Breast epithelium (tissue), 4 donors: ENCODE results near the gene SGPP1. TPM values are rescaled to one million over a fixed set of nuclear protein-coding genes. Genes with fewer than 3 reads are reported as not detected.

Experiments
- DNase-seq, 2 donors: peaks; one replicate each; pipeline ENCODE4 v3.0.0-alpha.2; 2019; ENCODE audit warnings: low spot score in 2 of 2
- H3K27ac ChIP-seq, 2 donors: fragments of 200-600 bp; sonication (generic) in 1 of 2; one replicate each; pipeline ENCODE4 v1.5.1; 2016 to 2019; ENCODE audit warnings: mild to moderate bottlenecking in 1 of 2
- H3K27me3 ChIP-seq, 2 donors: fragments of 200-600 bp; sonication (generic) in 1 of 2; one replicate each; pipeline versions ENCODE4 v1.5.1 to v1.6.0; 2017 to 2019; ENCODE audit warnings: control low read depth in 1 of 2, mild to moderate bottlenecking in 1 of 2
- H3K36me3 ChIP-seq: fragments of 200-600 bp; one replicate; pipeline ENCODE4 v1.5.1; 2019
- H3K4me1 ChIP-seq, 2 donors: fragments of 200-600 bp; sonication (generic); one replicate each; pipeline ENCODE4 v1.5.1; 2016 to 2019; ENCODE audit warnings: control low read depth in 1 of 2
- H3K4me3 ChIP-seq, 3 donors: fragments of 200-600 bp; sonication (generic); 1 replicate in 2 of 3; 2 replicates in 1 of 3; pipeline ENCODE4 v1.5.1; 2016 to 2019; ENCODE audit warnings: mild to moderate bottlenecking in 3 of 3, moderate library complexity in 2 of 3
- H3K9me3 ChIP-seq, 2 donors: fragments of 200-600 bp; sonication (generic) in 1 of 2; one replicate each; pipeline ENCODE4 v1.5.1; 2016 to 2019; ENCODE audit warnings: control low read depth in 1 of 2
- POLR2A ChIP-seq: fragments of 450-650 bp; IDR thresholded peaks from one replicate; pipeline ENCODE4 v1.6.1; 2016; ENCODE audit warnings: antibody characterized with exemption, mild to moderate bottlenecking, moderate library complexity
- POLR2AphosphoS5 ChIP-seq, 3 donors: sonication (generic); formaldehyde crosslinking; IDR thresholded peaks; one replicate each; pipeline ENCODE4 v1.6.1; 2017; ENCODE audit warnings: antibody characterized with exemption in 3 of 3
- intact Hi-C: fragments of 100-400 bp; cut with DNase I; formaldehyde crosslinking; loops from one replicate; pipeline ENCODE4 v1.15.1; 2023; ENCODE audit warnings: low total_unique reads
- total RNA-seq, 3 donors: library from RNA; depleted of rRNA; stranded (reverse); fragments of >200 nt; gene quantifications; one replicate each; pipeline ENCODE4 v1.1.0, GENCODE V29; 2016
- TF ChIP-seq, protein P1 (sequence below), 3 donors: fragments of 450-650 bp; IDR thresholded peaks; one replicate each; pipeline ENCODE4 v1.5.1; 2016 to 2017; ENCODE audit warnings: antibody characterized with exemption in 3 of 3, mild to moderate bottlenecking in 3 of 3, moderate library complexity in 3 of 3

The SGPP1 gene, protein sequence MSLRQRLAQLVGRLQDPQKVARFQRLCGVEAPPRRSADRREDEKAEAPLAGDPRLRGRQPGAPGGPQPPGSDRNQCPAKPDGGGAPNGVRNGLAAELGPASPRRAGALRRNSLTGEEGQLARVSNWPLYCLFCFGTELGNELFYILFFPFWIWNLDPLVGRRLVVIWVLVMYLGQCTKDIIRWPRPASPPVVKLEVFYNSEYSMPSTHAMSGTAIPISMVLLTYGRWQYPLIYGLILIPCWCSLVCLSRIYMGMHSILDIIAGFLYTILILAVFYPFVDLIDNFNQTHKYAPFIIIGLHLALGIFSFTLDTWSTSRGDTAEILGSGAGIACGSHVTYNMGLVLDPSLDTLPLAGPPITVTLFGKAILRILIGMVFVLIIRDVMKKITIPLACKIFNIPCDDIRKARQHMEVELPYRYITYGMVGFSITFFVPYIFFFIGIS
- 10 to 100 TPM; 22.2 to 29.9 (median 22.3) TPM for total RNA-seq

DNA sequence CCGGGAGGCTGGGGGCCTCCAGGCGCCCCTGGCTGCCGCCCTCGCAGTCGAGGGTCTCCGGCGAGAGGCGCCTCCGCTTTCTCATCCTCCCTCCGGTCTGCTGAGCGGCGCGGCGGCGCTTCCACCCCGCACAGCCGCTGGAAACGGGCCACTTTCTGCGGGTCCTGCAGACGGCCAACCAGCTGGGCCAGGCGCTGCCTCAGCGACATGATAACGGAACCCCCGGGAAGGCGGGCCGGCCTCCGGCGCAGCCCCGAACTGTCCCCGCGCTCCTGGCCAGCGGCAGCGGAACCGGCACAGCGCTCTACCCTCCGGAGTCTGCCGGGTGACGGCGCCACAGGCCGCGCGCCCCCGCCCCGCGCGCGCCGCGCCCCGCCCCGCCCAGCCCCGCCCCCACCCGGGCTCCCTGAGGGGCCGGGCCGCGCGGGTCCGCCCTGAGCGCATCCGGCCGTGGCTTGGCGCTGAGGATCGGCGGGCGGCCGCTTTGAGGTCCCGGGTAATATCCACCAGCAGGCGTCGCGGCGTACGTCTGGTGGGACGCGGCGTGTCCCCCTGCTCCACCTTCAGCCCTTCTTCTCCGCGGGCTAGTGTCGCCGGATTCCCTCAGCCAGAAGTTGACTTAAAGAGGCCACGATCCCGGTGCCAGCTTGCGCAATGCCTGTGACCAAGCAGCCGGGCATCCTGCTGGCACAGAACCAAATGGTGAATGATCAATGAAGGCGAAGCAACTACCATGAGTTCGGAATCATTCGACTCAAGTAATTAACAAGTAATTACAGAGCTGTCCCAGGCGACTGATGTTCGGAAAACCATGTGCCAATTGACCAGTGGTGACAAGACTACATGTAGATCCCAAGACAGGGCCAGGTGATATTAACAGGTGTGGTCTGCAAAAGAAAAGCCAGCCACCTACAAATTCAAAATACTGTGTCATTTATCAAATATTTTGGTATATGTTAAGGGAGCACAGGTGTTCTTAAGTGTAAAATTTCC lies at the start of gene SGPP1:
SGPP1 (minus strand) TSS at position 330 of the 993 bp plus-strand sequence; CDS start at position 209, 121 bp downstream.
- no peaks in the 10 kb centered on the region for H3K4me1 ChIP-seq
- H3K9me3 ChIP-seq, result no peaks in the 10 kb centered on the region
- peak within 1 kb of the TSS; percentile 84 to 93 for H3K27ac ChIP-seq
- peak; percentile 62 to 75 for DNase-seq
- peak within 1 kb of the TSS; percentile 89 to 100 (median 89) for H3K4me3 ChIP-seq
- intact Hi-C loops, result no loop called here
- no peaks in the 10 kb centered on the region for H3K27me3 ChIP-seq
- TF ChIP-seq, protein P1, sequence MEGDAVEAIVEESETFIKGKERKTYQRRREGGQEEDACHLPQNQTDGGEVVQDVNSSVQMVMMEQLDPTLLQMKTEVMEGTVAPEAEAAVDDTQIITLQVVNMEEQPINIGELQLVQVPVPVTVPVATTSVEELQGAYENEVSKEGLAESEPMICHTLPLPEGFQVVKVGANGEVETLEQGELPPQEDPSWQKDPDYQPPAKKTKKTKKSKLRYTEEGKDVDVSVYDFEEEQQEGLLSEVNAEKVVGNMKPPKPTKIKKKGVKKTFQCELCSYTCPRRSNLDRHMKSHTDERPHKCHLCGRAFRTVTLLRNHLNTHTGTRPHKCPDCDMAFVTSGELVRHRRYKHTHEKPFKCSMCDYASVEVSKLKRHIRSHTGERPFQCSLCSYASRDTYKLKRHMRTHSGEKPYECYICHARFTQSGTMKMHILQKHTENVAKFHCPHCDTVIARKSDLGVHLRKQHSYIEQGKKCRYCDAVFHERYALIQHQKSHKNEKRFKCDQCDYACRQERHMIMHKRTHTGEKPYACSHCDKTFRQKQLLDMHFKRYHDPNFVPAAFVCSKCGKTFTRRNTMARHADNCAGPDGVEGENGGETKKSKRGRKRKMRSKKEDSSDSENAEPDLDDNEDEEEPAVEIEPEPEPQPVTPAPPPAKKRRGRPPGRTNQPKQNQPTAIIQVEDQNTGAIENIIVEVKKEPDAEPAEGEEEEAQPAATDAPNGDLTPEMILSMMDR (IDR thresholded peaks at IDR 0.05), result peak in 1 of 3 donors; percentile 23
- peak in 2 of 3 donors; percentile 20 to 65 for TF ChIP-seq POLR2AphosphoS5 (IDR thresholded peaks at IDR 0.05)
- TF ChIP-seq POLR2A, result no peak
- H3K36me3 ChIP-seq, result no peaks in the 10 kb centered on the region

DNA sequence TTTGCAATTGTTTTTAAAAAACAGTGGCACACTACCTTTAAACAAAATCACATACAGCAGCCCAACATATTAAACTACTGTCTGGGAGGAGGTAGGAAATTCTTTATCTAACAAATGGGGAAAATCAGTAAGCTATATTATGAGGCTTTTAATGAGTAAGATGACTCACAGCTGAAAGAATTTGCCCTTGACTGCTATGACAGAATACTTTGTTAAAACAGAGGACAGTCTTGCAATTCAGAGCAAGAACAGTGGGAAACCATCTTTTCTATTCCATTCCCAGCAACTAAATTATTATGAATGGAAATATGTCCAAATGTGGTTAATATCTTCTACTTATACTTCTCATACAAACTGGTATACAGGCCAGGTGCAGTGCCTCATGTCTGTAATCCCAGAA lies 49.2 kb upstream of the SGPP1 start:
- intact Hi-C loops, result no loop called here
- no peaks in the 10 kb centered on the region for H3K36me3 ChIP-seq
- DNase-seq, result no peak

DNA sequence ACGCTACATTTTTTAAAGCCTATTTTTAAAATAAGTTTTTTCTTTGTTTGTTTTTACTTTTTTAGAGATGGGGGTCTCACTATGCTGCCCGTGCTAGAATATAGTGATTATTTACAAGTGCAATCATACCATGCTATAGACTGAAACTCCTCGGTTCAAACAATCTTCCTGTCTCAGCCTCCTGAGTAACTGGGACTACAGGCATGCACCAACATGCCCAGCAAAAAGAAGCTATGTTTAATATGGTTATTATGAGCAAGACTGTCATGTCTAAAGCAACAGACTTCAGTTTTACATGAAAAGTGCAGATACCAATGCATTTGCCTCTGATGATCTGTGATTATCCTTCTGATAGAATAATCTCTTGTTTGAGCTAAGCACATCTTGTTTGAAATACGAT lies 45.6 kb upstream of the SGPP1 start:
- intact Hi-C loops, result no loop called here
- no peaks in the 10 kb centered on the region for H3K36me3 ChIP-seq
- no peak for TF ChIP-seq POLR2A
- TF ChIP-seq POLR2AphosphoS5 (IDR thresholded peaks at IDR 0.05), result no peak

More for the DNA sequence above, 49.2 kb upstream of the SGPP1 start:
- H3K4me1 ChIP-seq, result no peaks in the 10 kb centered on the region
- H3K9me3 ChIP-seq, result no peaks in the 10 kb centered on the region
- no peak overlapping the region for H3K4me3 ChIP-seq
- TF ChIP-seq, protein P1 (IDR thresholded peaks at IDR 0.05), result no peak
- TF ChIP-seq POLR2AphosphoS5 (IDR thresholded peaks at IDR 0.05) (no peak), POLR2A (no peak)
- no peaks in the 10 kb centered on the region for H3K27me3 ChIP-seq
- H3K27ac ChIP-seq, result no peak overlapping the region

DNA sequence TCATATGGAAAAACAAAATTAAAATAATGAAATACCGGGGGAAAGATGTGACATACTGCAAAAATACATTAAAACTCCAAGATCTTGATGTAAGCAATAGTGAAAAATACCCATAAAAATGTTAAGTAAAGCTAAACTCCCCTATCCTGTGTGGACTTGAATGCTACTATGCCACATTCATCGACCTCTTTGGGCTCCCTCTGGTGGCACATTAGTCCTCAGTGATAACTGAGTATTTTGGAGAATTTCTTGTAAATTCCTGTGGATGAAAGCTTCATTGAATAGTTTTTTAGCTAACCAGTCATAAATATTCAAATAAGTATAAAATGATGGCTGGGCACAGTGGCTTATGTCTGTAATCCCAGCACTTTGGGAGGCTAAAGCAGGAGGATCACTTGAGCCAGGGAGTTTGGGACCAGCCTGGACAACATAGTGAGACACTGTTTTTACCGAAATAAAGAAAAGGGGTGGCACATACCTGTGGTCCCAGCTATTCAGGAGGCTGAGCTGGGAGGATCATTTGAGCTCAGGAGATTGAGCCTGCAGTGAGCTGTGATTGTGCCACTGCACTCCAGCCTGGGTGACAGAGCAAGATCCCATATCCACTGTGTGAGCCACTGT lies 42.4 kb upstream of the SGPP1 start:
- no peaks in the 10 kb centered on the region for H3K27me3 ChIP-seq
- DNase-seq, result no peak
- H3K9me3 ChIP-seq, result no peaks in the 10 kb centered on the region
- H3K36me3 ChIP-seq, result no peaks in the 10 kb centered on the region
- no peaks in the 10 kb centered on the region for H3K4me1 ChIP-seq
- intact Hi-C loops, result no loop called here
- TF ChIP-seq, protein P1 (IDR thresholded peaks at IDR 0.05), result peak in 2 of 3 donors; percentile 42 to 58
- TF ChIP-seq POLR2A, result no peak
- H3K27ac ChIP-seq, result no peak overlapping the region
- H3K4me3 ChIP-seq, result no peak overlapping the region

More for the DNA sequence above, 45.6 kb upstream of the SGPP1 start:
- no peaks in the 10 kb centered on the region for H3K9me3 ChIP-seq
- no peak for DNase-seq
- H3K4me1 ChIP-seq, result no peaks in the 10 kb centered on the region
- no peaks in the 10 kb centered on the region for H3K27me3 ChIP-seq
- H3K4me3 ChIP-seq, result no peak overlapping the region
- H3K27ac ChIP-seq, result no peak overlapping the region

DNA sequence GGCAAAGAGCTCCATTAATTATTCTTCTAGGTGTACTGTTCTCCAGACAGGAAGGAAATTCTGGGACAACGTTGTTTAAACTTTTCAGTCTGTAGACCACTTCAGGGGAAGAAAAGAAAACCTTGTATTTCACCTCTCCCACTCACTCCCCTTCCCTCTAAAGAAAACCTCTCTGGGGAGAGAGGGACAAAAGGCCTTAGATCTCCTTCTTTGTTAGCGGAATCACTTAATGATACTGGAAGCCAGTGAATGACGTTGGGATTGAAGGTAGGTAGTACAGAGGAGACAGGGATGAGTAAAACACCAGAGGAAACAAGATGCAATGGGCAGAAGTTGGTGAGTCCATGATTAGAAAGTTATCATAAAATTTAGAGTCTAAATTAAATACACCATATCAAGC lies 38.7 kb upstream of the SGPP1 start:
- TF ChIP-seq, protein P1 (IDR thresholded peaks at IDR 0.05), result no peak
- TF ChIP-seq POLR2A, result no peak
- TF ChIP-seq POLR2AphosphoS5 (IDR thresholded peaks at IDR 0.05), result no peak
- H3K9me3 ChIP-seq, result no peaks in the 10 kb centered on the region
- H3K4me3 ChIP-seq, result no peak overlapping the region
- H3K36me3 ChIP-seq, result no peaks in the 10 kb centered on the region
- no peaks in the 10 kb centered on the region for H3K4me1 ChIP-seq
- no peak for DNase-seq
- H3K27me3 ChIP-seq, result no peaks in the 10 kb centered on the region
- intact Hi-C loops, result no loop called here
- no peak overlapping the region for H3K27ac ChIP-seq
